ENCODE results near the gene LPCAT3.

The LPCAT3 gene

DNA sequence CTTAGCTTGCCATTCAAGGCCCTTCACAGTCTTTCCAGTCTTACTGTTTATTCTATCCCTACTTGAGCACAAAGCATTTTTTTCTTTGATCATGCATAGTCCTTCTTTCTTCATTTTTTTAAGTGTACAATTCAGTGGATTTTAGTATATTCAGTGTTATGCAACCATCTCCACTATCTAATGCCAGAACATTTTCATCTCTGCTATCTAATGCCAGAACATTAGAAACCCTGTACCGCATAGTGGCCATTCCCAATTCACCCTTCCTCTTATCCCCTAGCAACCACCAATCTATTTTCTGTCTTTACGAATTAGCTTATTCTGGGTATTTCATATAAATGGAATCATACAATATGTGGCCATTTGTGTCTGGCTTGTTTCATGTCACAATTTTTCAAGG is 13.4 kb downstream of the LPCAT3 start:
- CTCF ChIA-PET, result interaction anchor here (1.0 kb wide), 1 partner anchor 24 kb away, joined by 3 read pairs; no protein-coding TSS in a partner anchor
- no peak for DNase-seq (ENCODE audit: extremely low spot score)
- TF ChIP-seq CTBP1 (IDR thresholded peaks at IDR 0.05; ENCODE audit: borderline replicate concordance) (no peak), SP1 (IDR thresholded peaks at IDR 0.05) (no peak), FOXA1 (IDR thresholded peaks at IDR 0.05) (no peak), LEF1 (IDR thresholded peaks at IDR 0.05; ENCODE audit: borderline replicate concordance) (no peak), BHLHE40 (IDR thresholded peaks at IDR 0.05; ENCODE audit: borderline replicate concordance) (no peak), NFRKB (IDR thresholded peaks at IDR 0.05) (no peak), SUZ12 (IDR thresholded peaks at IDR 0.05) (no peak), L3MBTL2 (conservative IDR thresholded peaks at IDR 0.05) (no peak), HDGF (IDR thresholded peaks at IDR 0.05; ENCODE audit: borderline replicate concordance) (no peak)
- TF ChIP-seq, protein P1, sequence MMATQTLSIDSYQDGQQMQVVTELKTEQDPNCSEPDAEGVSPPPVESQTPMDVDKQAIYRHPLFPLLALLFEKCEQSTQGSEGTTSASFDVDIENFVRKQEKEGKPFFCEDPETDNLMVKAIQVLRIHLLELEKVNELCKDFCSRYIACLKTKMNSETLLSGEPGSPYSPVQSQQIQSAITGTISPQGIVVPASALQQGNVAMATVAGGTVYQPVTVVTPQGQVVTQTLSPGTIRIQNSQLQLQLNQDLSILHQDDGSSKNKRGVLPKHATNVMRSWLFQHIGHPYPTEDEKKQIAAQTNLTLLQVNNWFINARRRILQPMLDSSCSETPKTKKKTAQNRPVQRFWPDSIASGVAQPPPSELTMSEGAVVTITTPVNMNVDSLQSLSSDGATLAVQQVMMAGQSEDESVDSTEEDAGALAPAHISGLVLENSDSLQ (IDR thresholded peaks at IDR 0.05), result no peak
- POLR2A ChIA-PET, result no interaction called here

- CTCF ChIA-PET, result interaction anchor here (0.6 kb wide), 2 partner anchors 31 to 57 kb away, joined by 3 to 4 read pairs; no protein-coding TSS in a partner anchor
- TF ChIP-seq SP1 (IDR thresholded peaks at IDR 0.05) (no peak), LEF1 (IDR thresholded peaks at IDR 0.05; ENCODE audit: borderline replicate concordance) (no peak), ARNT (IDR thresholded peaks at IDR 0.05) (no peak), NFRKB (IDR thresholded peaks at IDR 0.05) (no peak), FOXK2 (IDR thresholded peaks at IDR 0.05) (no peak), TARDBP (IDR thresholded peaks at IDR 0.05) (no peak), ZNF384 (IDR thresholded peaks at IDR 0.05) (no peak), L3MBTL2 (conservative IDR thresholded peaks at IDR 0.05) (no peak), FOXA1 (IDR thresholded peaks at IDR 0.05) (no peak), SUZ12 (IDR thresholded peaks at IDR 0.05) (no peak), FOXM1 (IDR thresholded peaks at IDR 0.05; ENCODE audit: borderline replicate concordance) (no peak)
- TF ChIP-seq, protein P1 (IDR thresholded peaks at IDR 0.05), result no peak
- DNase-seq (ENCODE audit: extremely low spot score), result no peak
- POLR2A ChIA-PET, result no interaction called here
Observed at GRCh38 chr12:7004287-7004803, 13.9 kb downstream of the LPCAT3 start.

DNA sequence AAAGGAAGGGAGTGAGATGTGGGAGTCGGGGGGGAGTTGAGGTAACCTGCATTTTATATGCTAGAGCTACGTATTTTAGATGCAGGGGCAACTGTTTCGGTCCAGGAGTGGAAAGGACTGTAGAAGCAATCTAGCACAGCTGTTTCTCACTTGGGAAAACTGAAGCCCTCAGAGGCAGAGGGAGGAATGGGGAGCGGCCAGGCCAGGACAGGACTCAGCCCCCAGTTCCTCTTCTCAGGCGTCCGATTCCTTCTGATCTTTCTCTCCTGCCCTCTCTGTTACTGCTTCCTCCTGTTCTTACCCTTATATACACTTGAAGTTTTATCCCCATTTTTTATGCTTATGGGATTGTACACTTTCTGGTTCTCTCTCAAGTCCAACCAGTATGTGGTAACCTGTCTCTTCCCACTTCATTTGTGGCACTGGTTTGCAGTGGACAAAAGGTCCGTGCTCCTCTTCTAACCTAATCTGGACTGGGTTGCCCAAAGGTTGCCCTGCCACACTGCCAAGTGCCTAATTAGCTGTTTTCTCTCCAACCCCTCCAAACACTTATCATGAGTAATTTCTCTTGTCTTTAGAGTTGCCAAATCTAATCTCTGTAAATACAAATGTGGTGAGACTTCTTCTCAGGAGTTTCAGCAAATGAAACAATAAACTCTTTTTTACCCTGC is 16.2 kb downstream of the LPCAT3 start:
- no peak for DNase-seq (ENCODE audit: extremely low spot score)
- ChIA-PET CTCF (no interaction called here), POLR2A (no interaction called here)
- TF ChIP-seq LEF1 (IDR thresholded peaks at IDR 0.05; ENCODE audit: borderline replicate concordance) (no peak), ELF4 (IDR thresholded peaks at IDR 0.05) (no peak), SP1 (IDR thresholded peaks at IDR 0.05) (no peak), ARNT (IDR thresholded peaks at IDR 0.05) (no peak), FOXM1 (IDR thresholded peaks at IDR 0.05; ENCODE audit: borderline replicate concordance) (no peak), TARDBP (IDR thresholded peaks at IDR 0.05) (no peak), NFRKB (IDR thresholded peaks at IDR 0.05) (no peak), HDGF (IDR thresholded peaks at IDR 0.05; ENCODE audit: borderline replicate concordance) (no peak), BHLHE40 (IDR thresholded peaks at IDR 0.05; ENCODE audit: borderline replicate concordance) (no peak), FOXA1 (IDR thresholded peaks at IDR 0.05) (no peak), L3MBTL2 (conservative IDR thresholded peaks at IDR 0.05) (no peak)
- TF ChIP-seq, protein P1 (IDR thresholded peaks at IDR 0.05), result no peak

GRCh38 chr12:6998715-6999451 is 19.4 kb downstream of the LPCAT3 start:
- CTCF ChIA-PET, result interaction anchor here (0.6 to 1.4 kb wide), 2 partner anchors 44 to 131 kb away, joined by 3 read pairs; partner anchors contain the start of gene CLSTN3
- DNase-seq (ENCODE audit: extremely low spot score), result no peak
- POLR2A ChIA-PET, result interaction anchor here (1.0 to 1.6 kb wide), 3 partner anchors 19 to 275 kb away, joined by 3 to 4 read pairs (median 3); partner anchors contain the start of genes C12orf57, COPS7A and LPCAT3
- TF ChIP-seq ELF4 (IDR thresholded peaks at IDR 0.05) (no peak), FOXA1 (IDR thresholded peaks at IDR 0.05) (no peak), CTBP1 (IDR thresholded peaks at IDR 0.05; ENCODE audit: borderline replicate concordance) (no peak), BHLHE40 (IDR thresholded peaks at IDR 0.05; ENCODE audit: borderline replicate concordance) (no peak), HDGF (IDR thresholded peaks at IDR 0.05; ENCODE audit: borderline replicate concordance) (no peak)
- TF ChIP-seq, protein P1 (IDR thresholded peaks at IDR 0.05), result no peak

GRCh38 chr12:6996040-6996441 is 22.2 kb downstream of the LPCAT3 start:
- POLR2A ChIA-PET, result interaction anchor here (0.7 kb wide), 1 partner anchor 52 kb away, joined by 3 read pairs; the partner anchor contains the start of genes C12orf57 and RNU7-1
- no peak for DNase-seq (ENCODE audit: extremely low spot score)

More at GRCh38 chr12:6996040-6996441, 22.2 kb downstream of the LPCAT3 start:
- TF ChIP-seq LEF1 (IDR thresholded peaks at IDR 0.05; ENCODE audit: borderline replicate concordance) (no peak), ZNF384 (IDR thresholded peaks at IDR 0.05) (no peak), BHLHE40 (IDR thresholded peaks at IDR 0.05; ENCODE audit: borderline replicate concordance) (no peak), CTBP1 (IDR thresholded peaks at IDR 0.05; ENCODE audit: borderline replicate concordance) (no peak)
- CTCF ChIA-PET, result no interaction called here
